Umbilical cord (tissue), 2 donors: Measurements from ENCODE around the gene IL10. TPM values are rescaled to one million over a fixed set of nuclear protein-coding genes. Genes with fewer than 3 reads are reported as not detected.

ENCODE experiments used
- DNase-seq: peaks from one replicate; pipeline ENCODE4 v3.0.0-alpha.2; 2015; ENCODE audit warnings: low spot score
- total RNA-seq: library from RNA; depleted of rRNA; stranded (reverse); fragments of >200 nt; gene quantifications from one replicate; pipeline ENCODE4 v1.2.3, GENCODE V29; 2014; ENCODE audit warnings: low replicate concordance; ENCODE audit not compliant: insufficient read depth

Gene IL10
- total RNA-seq, 1 donor from 2014 or later, result not detected

DNA sequence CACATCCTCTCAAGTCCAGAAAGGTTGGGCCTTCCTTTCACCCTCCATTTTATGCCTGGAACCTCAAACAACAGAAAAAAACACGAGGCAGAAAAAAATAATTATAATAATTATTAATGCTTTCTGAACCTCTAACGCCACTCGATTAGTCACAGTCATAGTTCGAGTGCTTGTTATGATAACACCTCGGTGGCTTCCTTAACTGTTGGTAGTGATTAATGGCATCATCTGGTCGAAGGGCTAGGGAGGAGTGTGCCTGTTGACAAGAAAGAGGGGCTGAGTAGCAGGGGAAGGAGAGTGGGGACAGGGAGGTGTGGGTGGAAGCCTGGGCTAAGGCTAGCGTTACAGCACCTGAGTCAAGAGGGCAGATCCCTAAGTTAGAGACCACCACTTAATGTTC lies 21.3 kb upstream of the IL10 start:
- no peak for DNase-seq

DNA sequence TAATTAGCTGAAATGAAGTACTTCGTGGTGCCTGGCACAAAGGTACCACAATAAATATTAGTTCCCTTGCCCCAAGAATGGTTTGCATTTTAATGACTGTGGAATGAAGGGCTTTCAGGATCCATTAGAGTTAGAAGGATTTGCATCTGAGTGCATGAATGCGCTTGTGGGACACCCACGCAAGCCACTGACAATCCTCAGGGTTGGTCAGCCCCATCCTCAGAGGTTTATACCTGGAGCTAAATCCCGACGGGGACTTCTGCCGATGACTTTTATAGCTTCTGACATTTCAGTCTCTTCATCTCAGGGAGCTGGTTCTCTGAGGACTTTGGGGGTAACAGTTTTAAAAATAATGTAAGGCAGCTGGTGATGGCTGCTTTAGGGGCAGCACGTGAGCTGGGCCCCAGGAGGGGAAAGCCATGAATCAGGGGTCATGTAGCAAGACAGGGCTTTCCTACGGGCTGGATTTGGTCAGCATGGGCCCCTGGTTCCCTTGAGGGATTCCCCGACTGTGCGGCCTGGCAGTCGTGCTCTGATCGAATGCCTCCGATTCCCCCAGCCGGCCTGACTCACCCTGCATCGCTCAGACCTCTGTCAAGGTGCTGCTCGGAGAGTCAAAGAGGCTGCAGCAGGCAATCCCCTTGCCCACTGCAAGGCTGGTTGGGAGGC lies 20.8 kb upstream of the IL10 start:
- DNase-seq, result no peak

DNA sequence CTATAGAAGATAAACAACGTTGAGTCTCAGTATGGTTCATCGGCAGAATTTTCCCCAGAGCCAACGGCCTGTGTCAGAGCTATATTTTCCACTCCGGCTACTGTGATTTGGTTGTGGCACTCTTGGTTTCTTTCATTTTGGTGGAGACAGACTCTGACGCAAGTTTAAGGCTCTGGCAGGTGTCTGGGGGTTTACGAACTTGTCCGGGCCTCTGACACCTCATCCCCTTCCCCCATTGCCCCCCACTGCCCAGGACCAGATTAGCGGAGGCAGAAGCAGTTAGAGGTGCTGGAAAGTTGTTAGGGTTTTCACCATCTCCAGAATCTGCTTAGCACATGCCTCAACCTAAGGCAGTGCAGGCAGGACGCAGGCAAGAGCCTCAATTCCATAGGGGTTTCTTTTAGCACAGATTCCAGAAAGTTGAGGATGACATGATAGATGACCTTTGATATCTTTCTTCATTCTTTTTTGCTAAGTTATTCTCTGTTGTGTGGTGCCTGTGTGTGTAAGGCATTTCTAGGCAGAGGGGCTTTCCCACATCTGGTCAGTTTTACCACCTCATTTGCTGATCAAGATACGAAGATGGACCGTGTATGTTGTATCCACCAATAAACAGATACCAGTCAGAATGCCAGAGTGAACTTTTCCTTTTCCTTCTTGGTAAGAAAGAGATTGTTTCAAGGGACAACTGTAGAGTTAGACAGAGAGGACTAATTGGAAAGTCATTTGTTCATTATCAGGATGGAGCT lies 18.4 kb upstream of the IL10 start:
- no peak for DNase-seq

DNA sequence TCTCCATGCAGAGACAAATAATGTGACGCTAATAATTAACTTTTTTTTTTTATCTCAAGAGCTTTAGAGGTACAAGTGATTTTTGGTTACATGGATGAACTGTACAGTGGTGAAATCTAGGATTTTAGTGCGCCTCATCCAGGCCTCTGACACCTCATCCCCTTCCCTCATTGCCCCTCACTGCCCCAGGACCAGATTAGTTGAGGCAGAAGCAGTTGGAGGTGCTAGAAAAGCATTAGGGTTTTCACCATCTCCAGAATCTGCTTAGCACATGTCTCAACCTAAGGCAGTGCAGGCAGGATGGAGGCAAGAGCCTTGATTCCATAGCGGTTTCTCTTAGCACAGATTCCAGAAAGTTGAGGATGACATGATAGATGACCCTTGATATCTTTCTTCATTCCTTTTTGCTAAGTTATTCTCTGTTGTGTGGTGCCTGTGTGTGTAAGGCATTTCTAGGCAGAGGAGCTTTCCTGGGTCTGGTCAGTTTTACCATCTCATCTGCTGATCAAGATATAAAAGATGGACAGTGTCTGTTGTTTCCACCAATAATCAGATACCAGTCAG lies 16.3 kb upstream of the IL10 start:
- no peak for DNase-seq

DNA sequence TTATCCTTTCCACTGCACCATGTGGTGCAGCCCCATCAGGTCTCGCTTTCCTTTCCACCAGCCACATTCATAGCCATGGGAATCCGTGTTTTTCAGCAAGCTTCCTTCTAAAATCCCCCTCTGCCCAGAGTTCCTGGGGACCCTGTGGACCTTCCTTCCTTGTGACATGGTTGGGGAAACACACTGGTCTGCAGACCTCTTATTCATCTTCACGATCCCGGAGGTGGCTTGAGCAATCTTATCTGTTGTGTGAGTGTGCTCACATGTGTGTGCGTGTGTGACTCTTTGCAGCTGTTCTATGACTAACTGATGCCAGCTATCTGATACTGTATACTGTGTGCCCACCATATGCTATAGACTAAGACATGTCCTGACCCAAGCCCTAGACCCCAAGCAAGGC lies 15.6 kb upstream of the IL10 start:
- no peak for DNase-seq

DNA sequence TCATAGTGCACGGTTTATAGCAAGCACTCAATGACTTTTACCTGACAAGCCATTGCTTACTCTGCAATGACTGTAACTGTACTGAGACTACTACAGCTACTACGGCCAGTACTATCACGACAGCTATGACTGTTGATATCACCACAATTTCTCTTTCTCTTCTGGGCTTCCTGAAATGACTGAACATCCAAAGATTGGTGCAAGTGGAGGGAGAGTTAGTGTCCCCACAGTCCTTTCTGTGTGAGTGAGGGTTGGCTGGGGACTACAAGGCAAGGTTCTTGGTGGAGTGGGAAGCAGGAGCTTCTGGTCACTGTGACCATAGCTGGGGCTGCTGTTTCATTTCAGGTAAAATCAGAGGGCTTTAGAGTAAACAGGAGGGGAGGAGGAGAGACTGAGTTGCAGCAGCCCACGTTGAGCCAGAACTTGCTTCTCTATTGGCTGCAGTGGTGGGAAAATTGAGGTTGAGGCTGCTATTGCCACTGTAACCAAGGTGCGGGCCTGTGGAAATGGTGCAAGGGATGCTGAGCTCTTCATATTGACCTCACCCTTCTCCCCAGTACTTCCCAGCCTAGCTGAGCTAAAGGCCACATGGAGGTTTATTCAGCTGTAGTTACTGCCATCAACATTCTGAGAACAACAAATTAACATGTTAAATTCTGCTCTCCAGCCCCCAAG lies 14.1 kb upstream of the IL10 start:
- no peak for DNase-seq

DNA sequence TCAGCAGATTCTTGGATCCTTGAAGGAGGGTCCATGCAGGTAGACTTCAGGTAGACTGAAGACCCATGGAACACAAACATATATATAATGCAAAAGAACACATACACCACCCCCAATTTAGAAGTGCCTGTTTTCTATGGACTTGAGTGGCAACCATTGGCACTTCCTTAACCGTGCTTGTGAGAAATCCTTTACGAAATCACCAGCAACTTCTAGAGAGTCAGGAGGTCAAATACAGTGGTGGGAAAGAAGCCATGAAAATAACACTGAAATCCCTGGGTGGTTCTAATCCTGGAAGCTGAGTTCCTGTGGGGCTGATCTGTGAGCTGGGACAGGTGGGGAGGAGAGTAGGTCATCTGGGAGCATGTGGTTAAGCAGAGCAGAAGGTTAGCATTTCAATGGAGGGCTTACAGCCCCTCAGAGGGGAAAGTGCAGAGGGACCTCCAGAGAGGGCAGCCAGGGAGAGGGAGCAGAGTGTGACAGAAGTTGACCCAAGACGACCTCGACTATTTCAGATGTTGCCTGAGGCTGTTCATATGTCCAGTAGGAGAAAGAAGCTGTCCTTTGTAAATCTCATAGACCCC lies 13.0 kb upstream of the IL10 start:
- no peak for DNase-seq

DNA sequence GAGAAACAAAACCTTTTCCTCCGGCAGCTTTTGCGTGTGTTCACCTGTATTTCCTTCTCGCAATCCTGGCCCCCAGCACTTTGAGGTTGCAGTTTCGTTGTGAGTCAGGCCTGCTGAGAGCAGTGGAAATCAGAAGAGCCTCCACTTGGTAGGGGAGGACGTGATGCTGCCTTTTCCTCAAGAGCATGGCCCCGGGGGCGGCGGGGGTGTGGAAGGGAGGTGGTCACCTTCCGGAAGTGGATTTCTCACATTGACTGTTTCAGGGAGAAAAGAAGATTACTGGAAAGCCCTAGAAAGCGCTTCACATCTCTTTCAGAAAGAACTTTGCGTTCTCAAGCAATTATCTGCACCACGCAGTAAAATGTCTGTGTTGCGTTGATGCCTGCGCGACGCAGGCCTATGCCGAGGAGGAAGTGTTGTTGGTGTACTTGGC lies 12.2 kb upstream of the IL10 start:
- no peak for DNase-seq

DNA sequence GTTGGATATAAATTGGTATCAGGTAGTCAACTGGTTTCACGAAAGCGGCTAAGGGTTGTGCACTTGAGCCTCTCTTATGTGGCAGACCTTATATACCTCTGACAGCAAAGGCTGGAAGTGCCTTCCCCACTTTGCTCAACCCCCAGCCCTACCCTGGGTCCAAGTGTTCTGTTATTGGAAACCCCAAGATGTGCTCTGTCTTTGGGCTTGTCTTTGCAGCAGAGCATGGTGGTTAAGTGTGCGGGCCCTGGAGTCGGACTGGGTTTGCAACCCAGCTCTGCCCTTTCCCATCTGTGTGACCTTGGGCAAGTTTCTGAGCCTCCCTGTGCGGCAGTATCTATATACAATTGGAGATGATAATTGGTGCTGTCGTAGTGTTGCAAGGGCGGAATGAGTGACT lies 11.2 kb upstream of the IL10 start:
- no peak for DNase-seq

DNA sequence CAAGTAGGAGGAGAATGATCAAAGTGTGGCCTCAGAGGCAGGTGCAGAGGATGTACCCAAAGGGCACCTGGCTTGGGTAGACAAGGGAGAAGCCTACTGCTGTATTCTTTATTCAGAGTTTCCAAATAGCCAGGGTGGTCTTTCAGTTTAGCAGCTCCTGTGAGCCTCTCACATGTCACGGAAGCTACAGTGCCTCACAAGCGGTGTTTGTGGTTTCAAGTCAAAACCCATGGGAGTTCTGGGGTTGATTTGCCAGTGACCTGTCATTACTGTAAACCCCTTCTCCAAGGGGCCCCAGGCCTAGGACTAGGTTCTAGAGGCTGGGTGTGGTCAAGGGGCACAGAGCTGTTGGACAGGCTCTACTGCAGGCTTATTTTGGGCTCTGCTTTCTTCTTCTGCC lies 10.2 kb upstream of the IL10 start:
- no peak for DNase-seq

DNA sequence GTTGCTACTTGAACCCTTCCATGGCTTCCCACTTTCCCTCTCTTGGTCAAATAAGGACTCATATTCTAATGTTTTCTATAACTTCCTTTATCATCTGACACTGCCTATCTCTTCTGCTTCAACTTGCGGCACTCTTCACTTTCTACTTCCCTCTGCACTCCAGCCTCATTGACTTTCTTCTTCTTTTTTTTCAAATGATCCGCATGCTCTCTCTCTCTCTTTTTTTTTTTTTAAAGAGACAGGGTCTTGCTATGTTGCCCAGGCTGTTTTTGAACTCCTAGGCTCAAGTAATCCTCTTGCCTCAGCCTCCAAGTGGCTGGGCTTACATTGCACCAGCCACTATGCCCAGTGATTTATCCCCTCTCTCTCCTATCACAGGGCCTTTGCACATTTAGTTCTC lies 7.3 kb upstream of the IL10 start:
- DNase-seq, result no peak

DNA sequence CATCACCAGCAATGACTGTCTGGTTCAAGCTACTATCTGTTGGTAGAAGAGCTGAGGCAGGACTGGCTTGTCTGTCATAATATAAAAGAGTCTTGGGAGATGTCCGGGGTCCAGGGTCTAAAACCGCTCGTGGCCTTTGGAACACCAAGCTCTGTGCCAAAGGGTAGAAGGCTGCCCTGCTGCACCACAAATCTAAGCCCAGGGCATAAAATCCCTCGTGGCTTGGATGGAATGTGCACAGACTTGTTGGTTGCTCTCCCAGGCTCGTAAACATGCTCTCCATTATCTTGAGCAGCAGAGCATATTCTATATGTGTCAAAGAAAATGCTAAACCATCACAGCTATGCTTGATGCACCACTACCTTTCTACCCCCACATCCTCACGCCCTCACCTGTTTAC lies 6.6 kb upstream of the IL10 start:
- peak; percentile 22 for DNase-seq

DNA sequence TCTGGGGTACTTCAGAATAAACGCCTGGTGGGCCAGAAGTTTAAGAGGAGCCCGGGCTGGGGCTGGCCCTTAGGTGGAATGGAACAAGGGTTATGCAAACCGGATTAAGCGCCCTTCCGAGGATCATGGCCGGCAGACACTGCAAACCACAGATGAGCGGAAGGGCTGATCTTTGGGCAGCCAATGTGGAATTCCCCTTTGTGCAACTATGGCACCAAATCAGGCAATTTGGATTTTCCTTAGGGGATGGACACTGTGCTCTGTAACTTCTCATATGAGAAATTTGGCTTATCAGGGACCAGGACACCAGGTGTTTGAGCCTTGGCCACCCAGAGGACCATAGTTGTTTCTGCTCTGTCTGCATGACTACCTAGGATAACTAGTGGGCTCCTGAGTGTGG lies 5.7 kb upstream of the IL10 start:
- no peak for DNase-seq

DNA sequence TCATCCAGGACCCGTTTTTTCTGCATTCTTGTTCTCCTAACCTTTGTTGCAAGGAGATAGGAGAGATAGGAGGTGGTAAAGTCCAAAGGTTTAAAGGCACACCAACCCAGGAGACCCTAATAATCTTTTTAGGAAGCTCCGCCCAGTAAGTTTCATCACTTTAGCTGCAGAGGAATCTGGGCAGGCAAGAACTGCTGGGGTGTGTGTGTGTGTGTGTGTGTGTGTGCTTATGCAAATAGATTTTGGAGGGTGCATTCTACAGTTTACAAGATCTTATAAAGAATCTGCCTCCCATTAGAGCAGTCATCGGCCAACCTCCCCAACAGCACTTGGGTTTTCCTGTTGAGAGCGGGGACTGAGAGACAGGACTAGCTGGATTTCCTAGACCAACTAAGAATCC lies 3.9 kb upstream of the IL10 start:
- no peak for DNase-seq

DNA sequence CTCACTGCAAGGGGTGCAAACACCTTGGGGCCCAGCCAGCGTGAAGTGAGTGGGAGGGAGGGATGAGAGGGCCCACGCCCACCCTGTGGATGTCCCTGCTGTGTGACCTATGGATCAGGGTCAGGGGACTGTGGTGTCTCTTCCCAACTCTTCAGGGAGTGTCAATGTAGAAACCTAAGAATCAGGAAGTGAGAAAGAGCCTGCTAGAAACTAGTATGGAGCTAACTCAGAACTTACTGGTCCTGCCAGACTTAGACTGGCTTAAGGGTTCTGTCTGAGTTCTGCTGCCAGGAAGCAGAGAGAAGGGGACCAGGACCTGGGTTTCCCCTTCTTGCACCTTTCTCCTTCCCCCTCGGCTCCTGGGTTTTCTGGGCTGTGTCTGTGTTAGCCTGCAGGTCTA lies 1.8 kb upstream of the IL10 start:
- no peak for DNase-seq

DNA sequence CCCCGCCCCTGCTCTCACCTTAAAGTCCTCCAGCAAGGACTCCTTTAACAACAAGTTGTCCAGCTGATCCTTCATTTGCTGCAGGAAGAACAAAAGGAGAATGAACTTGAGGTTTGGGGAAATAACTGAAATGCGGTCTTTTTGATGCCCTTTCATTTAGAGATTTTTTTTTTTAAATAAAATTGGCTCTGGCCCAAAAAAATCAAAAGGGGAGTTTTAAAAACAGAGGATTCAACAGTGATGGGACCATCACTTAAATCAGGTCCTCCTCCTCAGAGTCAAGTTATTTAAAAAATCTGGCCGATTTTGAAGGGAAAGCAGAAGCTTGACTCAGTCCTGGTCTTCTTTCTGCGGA lies 979 bp downstream of the IL10 start:
- no peak for DNase-seq

DNA sequence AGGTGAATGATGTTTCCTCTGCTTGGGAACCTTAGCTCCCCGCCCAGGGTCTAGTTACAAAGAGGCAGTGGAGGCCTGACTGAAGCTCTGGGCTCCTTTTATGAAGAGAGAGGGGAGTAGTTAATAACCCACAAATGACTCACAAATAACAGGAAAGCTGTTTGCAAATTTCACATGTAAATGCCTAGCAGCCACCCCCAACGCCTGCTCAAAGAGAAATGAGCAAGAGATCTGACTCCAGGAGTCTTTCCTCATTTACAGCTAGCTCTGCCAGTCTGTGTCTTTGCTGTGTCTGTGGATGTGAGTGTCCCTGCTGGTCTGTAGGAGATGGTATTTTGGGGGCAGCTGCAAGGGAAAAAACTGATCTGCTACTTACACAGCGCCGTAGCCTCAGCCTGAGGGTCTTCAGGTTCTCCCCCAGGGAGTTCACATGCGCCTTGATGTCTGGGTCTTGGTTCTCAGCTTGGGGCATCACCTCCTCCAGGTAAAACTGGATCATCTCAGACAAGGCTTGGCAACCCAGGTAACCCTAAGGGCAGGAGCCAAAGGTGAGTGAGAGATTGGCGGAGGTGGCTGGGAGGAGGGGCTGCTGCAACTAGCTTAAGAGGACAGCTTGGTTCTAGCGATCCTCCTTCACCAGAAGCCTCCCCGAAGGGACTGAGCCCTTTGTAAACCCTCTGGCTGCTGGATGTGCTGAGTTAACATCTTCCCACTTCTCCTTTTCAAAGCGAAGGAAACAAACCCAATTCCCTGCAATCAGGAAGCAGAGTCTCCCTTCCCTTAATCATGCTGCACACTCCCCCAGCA lies 1.6 kb downstream of the IL10 start, which contains the start of gene IL19:
Gene IL19 (plus strand): TSS at position 243 of the 807 bp plus-strand sequence. CDS start 65,890 bp downstream, outside the sequence.
- DNase-seq, result peak; percentile 43

DNA sequence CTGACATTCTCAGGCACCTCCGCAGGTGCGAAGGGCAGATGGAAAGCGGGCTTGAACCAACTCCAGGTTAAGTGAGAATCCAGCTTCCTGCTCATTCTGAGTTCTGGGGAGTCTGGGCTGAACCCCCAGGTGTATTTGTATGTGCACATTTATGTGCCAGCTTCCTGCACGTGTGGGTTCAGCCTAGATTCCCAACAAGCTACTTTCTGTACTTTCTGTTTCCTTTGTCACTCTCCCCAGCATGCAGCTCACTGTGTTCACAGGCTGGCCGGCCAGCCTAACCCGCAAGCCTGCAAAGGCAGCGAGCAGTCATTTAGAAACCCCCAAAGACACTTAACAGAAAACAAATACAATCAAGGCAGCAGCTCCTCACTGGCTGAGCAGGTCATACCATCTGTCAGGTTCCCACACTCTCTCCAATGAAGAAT lies 3.0 kb downstream of the IL10 start:
- no peak for DNase-seq

DNA sequence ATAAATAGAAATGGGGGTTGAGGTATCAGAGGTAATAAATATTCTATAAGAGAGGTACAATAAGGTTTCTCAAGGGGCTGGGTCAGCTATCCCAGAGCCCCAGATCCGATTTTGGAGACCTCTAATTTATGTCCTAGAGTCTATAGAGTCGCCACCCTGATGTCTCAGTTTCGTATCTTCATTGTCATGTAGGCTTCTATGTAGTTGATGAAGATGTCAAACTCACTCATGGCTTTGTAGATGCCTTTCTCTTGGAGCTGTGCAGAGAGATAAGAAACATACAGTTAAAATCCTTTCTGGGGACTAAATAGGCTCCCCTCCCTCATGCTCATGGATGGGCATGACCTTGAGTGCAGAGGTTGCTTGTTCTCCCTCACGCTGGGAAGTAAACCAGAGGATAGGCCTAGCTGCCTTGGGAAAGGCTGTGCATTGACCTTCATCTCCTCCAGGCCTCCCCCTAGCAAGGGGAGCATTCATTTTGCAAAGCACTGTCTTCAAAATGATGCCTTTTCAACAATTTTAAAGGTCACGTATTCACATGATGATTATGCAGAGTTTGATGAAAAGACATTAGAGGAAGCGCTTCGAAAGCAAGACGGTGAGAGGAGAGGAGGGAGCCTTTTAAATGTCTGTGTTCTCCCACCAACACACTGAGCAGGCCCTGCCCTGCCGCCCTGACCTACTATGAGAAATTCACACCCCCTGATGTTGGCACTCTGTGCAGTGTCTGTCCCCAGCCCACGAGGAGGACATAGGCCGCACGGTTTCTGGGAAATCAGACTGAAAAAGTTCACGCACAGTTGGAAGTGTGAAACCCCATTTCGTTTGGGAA lies 3.6 kb downstream of the IL10 start:
- no peak for DNase-seq

DNA sequence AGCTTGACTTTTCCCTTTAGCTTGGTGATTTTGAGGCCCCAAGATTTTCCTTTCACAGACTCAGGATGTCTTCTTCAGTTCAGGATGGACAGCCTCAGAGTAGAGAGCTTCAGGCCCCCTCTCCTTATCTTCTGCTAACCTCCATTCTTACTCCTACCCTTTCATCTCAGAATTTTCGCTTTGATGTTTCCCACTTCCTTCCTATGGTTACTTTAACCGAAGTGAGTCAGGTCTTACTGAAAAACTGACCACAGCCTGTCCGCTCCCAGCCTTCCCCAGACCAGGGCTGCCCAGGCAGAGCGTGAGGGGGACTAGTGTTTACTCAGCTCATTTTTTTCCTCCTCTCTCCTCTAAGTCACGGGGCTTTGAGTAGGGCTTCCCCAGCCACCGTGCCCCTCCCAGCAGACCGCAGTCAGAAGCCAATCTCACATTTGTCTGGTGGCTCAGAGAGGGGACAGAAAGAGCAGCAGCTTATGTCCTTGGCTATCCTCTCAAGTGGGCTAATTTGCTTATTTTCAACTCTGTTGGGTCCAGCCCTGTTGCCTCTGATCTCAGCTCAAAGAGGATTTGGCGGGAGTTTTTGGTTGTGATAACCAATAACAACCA lies 5.9 kb downstream of the IL10 start:
- DNase-seq, result peak; percentile 55
